ENCODE data around the gene UVRAG. TPM values are rescaled to one million over a fixed set of nuclear protein-coding genes. Genes with fewer than 3 reads are reported as not detected.

UVRAG gene
- total RNA-seq, 3 donors from 2014 or later: 43.3 to 73.0 (median 48.9) TPM

DNA sequence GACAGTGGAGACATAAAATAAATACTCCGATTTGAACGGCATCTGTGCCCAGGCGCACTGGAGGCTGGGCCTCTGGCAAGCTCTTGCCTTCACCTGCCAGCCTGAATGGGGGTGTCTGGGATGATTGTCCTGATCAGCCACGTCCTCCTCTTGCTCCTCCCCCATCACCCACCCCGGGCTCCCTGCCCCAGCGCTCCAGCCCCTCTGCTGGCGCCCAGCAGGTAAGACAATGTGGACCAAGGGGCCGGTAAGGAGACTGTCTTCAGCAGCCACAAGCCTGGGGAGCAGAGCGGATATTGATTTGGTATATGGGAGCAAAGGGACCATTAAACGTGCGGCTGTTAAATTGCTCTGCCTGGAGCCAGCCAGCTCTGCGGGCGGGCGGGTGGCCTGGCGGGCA, 366.4 kb downstream of the UVRAG start:
- no peak for DNase-seq (ENCODE audit: low spot score in 2 of 2)
- no peak overlapping the region for H3K4me3 ChIP-seq
- no peaks in the 10 kb centered on the region for H3K27me3 ChIP-seq
- H3K9me3 ChIP-seq: no peaks in the 10 kb centered on the region
- H3K4me1 ChIP-seq: peaks cover 0 to under 1% of the 10 kb centered on the region in 2 donors
- H3K27ac ChIP-seq: no peak overlapping the region
- intact Hi-C loops (cut with DNase I; ENCODE audit: low total_unique reads): no loop called here
- H3K36me3 ChIP-seq: no peaks in the 10 kb centered on the region
- no peak for TF ChIP-seq POLR2A (IDR thresholded peaks at IDR 0.05)
- TF ChIP-seq POLR2AphosphoS5 (IDR thresholded peaks at IDR 0.05): no peak
- TF ChIP-seq, protein P1, sequence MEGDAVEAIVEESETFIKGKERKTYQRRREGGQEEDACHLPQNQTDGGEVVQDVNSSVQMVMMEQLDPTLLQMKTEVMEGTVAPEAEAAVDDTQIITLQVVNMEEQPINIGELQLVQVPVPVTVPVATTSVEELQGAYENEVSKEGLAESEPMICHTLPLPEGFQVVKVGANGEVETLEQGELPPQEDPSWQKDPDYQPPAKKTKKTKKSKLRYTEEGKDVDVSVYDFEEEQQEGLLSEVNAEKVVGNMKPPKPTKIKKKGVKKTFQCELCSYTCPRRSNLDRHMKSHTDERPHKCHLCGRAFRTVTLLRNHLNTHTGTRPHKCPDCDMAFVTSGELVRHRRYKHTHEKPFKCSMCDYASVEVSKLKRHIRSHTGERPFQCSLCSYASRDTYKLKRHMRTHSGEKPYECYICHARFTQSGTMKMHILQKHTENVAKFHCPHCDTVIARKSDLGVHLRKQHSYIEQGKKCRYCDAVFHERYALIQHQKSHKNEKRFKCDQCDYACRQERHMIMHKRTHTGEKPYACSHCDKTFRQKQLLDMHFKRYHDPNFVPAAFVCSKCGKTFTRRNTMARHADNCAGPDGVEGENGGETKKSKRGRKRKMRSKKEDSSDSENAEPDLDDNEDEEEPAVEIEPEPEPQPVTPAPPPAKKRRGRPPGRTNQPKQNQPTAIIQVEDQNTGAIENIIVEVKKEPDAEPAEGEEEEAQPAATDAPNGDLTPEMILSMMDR (IDR thresholded peaks at IDR 0.05): no peak

DNA sequence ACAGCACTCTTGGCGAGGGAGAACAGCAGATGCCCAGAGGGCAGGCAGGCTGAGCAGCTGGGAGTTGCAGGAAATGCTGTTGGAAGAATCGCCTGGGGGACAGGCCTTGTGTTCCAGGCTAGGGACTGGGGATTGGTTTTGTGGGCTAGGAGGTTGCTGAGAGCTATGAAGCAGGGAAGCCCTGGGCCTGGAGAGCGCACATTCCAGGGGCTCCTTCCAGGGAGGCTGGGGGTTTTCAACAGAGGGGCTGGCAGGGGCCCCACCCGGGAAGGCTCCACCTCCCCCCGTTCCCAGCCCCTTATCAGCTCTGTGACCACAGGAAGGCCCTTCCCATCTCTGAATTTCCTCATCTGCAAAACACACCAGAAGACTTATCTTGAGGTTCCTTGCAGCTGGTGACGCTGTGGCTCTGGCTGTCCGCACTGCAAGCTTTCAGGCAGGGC, 369.6 kb downstream of the UVRAG start:
- Histone ChIP-seq H3K4me1 (peaks cover 0 to 4% of the 10 kb centered on the region in 2 donors), H3K36me3 (no peaks in the 10 kb centered on the region), H3K4me3 (no peak overlapping the region), H3K9me3 (no peaks in the 10 kb centered on the region), H3K27me3 (no peaks in the 10 kb centered on the region), H3K27ac (peak overlapping the region in 1 of 2 donors; percentile 84)
- intact Hi-C loops (cut with DNase I; ENCODE audit: low total_unique reads): no loop called here
- no peak for DNase-seq (ENCODE audit: low spot score in 2 of 2)
- no peak for TF ChIP-seq POLR2AphosphoS5 (IDR thresholded peaks at IDR 0.05)
- no peak for TF ChIP-seq POLR2A (IDR thresholded peaks at IDR 0.05)
- TF ChIP-seq, protein P1 (IDR thresholded peaks at IDR 0.05): no peak

DNA sequence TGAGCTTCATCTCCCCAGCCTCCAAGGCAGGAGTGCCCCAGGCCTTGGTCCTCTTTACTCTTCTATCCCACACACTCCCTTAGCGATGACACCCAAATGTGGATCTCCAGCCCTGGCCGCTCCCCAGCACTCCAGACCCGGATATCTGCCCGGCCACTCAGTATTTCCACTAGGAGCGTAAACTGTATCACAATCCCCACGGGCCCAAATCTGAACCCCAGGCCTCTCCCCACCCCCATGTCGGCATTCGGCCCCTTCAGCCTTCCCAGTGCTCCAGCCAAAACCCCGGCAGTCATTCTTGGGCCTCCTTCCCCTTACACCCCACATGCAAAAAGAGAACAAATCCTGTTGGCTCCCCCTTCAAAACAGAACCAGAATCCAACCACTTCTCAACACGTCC, 370.5 kb downstream of the UVRAG start:
- intact Hi-C loops (cut with DNase I; ENCODE audit: low total_unique reads): no loop called here
- DNase-seq (ENCODE audit: low spot score in 2 of 2): no peak
- peaks cover 0 to 4% of the 10 kb centered on the region in 2 donors for H3K4me1 ChIP-seq
- H3K36me3 ChIP-seq: no peaks in the 10 kb centered on the region
- H3K4me3 ChIP-seq: no peak overlapping the region
- no peaks in the 10 kb centered on the region for H3K9me3 ChIP-seq
- TF ChIP-seq POLR2A (IDR thresholded peaks at IDR 0.05) (no peak), POLR2AphosphoS5 (IDR thresholded peaks at IDR 0.05) (no peak)
- TF ChIP-seq, protein P1 (IDR thresholded peaks at IDR 0.05): no peak
- H3K27ac ChIP-seq: peak overlapping the region; percentile 26 to 84
- no peaks in the 10 kb centered on the region for H3K27me3 ChIP-seq

DNA sequence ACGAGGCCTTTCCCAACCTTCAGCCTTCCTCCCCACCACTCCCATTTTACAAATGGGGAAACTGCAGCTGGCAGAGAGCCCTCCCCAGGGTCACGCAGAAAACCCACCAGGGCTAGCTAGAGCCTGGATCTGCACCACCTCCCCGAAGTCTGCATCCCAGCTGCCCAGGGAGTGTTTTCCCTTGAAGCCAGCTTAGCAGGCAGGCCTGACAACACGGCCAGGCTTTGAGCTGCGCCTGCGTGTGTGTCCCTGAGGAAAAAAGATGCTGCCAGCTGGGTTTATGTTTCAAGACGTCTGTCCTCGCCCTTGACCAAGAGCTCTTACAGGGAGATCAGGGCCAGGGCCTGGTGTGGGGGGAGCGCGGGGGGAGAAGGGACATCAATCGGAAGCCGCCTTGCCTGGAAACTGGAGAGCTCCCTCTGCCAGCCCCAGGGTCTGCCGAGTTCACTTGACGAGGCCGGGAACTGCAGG, 371.0 kb downstream of the UVRAG start:
- peak in 1 of 2 donors; percentile 23 for DNase-seq (ENCODE audit: low spot score in 2 of 2)
- intact Hi-C loops (cut with DNase I; ENCODE audit: low total_unique reads): loop anchor here (2.0 kb wide), 1 partner anchor 33 kb away; no protein-coding TSS in a partner anchor
- no peaks in the 10 kb centered on the region for H3K27me3 ChIP-seq
- H3K36me3 ChIP-seq: no peaks in the 10 kb centered on the region
- TF ChIP-seq POLR2AphosphoS5 (IDR thresholded peaks at IDR 0.05) (no peak), POLR2A (IDR thresholded peaks at IDR 0.05) (no peak)
- TF ChIP-seq, protein P1 (IDR thresholded peaks at IDR 0.05): no peak
- no peak overlapping the region for H3K4me3 ChIP-seq
- peak overlapping the region; percentile 40 to 84 for H3K27ac ChIP-seq
- H3K9me3 ChIP-seq: no peaks in the 10 kb centered on the region
- peaks cover 0 to 4% of the 10 kb centered on the region in 2 donors for H3K4me1 ChIP-seq

DNA sequence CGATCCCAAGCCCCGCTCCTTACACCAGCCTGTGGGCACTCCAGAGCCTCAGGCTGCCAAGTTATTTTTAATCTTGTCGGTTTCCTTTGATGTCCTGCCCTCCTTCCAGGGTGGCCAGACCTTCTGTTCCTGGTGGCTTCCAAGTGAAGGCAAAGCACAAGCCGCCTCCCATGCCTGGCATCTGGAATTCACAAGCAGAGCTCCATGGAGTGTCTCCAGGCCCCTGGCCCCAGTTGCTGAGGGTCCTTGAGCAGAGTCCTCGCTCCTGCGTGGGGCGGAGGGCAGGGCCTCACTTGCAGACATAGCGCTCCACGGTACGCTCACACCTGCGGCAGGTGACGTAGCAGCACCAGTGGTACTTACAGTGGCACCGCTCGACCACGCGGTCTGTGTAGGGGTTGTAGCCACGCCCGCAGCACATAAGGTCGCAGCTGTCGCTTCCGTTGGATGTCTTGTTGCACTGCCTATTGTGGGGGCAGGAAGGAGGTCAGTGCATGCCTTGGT, 371.8 kb downstream of the UVRAG start:
- Histone ChIP-seq H3K4me3 (no peak overlapping the region), H3K9me3 (no peaks in the 10 kb centered on the region), H3K27ac (peak overlapping the region in 1 of 2 donors; percentile 59), H3K36me3 (no peaks in the 10 kb centered on the region), H3K4me1 (peaks cover 0 to 4% of the 10 kb centered on the region in 2 donors), H3K27me3 (no peaks in the 10 kb centered on the region)
- TF ChIP-seq POLR2A (IDR thresholded peaks at IDR 0.05): no peak
- no peak for TF ChIP-seq POLR2AphosphoS5 (IDR thresholded peaks at IDR 0.05)
- TF ChIP-seq, protein P1 (IDR thresholded peaks at IDR 0.05): no peak
- intact Hi-C loops (cut with DNase I; ENCODE audit: low total_unique reads): loop anchor here (2.0 kb wide), 1 partner anchor 34 kb away; no protein-coding TSS in a partner anchor
- DNase-seq (ENCODE audit: low spot score in 2 of 2): no peak
